ENCODE data around the gene TTLL8. TPM values are rescaled to one million over a fixed set of nuclear protein-coding genes. Genes with fewer than 3 reads are reported as not detected.

TTLL8 gene
- total and polyA plus RNA-seq, 2 of the 8 experiments (the other 6 are each of a cell fraction or from before 2014, with no cell fraction given), result not detected

GRCh38 chr22:49995041-49995360, 63.1 kb downstream of the TTLL8 start (continued):
- TF ChIP-seq TAF7 (optimal IDR thresholded peaks at IDR 0.05; ENCODE audit: borderline replicate concordance, low read depth, low read length) (no peak), RFX5 (IDR thresholded peaks at IDR 0.05; ENCODE audit: borderline replicate concordance, low read depth, low read length) (no peak), GABPA (IDR thresholded peaks at IDR 0.05; ENCODE audit: borderline replicate concordance, insufficient read depth, low read length) (no peak), JUN (IDR thresholded peaks at IDR 0.05; ENCODE audit: low read depth, low read length) (no peak)

Measured in H1 (cell line).